ENCODE data around the gene CEL. TPM values are rescaled to one million over a fixed set of nuclear protein-coding genes. Genes with fewer than 3 reads are reported as not detected.

CEL gene
- total RNA-seq, 4 donors from 2014 or later: 0.27 to 0.46 (median 0.33) TPM; not detected in 1

DNA sequence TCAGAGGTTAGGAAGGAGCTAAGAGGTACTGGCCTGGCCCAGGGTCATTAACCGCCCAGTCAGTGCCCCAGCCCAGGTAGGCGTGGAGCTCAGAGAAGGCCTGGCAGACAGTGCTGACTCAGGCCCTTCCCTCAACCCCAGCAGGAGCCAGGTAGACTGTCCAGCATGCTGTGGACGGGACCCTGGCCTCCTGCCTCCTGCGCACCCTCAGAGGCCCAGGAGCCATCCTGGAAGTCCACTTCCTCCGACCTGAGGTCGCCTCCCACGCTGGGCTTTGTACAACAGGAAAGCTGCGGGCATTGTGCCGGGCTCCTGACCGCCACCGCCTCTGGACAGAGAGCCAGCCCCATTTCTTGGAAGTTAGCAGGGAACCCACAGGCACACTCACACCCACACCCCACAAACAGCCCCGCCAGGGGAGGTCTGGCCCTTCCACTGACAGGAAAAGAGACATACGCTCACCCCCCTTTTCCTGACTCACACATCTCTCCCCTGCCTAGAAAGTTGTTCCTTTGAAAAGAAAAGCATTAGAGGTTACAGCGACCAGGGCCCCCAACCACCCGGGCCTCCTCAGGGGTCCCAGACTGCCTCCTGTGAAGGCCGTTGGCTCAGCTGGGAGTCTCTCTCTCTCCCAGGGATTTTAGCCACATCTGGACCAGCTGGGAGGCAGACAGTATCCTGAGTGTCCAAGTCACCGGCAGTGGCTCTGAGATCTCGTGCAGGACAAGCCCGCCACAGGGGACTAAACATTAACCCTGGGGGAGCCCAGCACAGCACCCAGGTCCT is 51.6 kb downstream of the CEL start:
- Histone ChIP-seq H3K27ac (peak overlapping the region; percentile 55 to 78 (median 59)), H3K27me3 (no peaks in the 10 kb centered on the region), H3K4me3 (replicated peaks in 1 of 3) (no peak overlapping the region), H3K9me3 (no peaks in the 10 kb centered on the region), H3K36me3 (peaks cover 11 to 22% of the 10 kb centered on the region in 2 donors), H3K4me1 (peaks cover 46 to 64% of the 10 kb centered on the region in 2 donors)
- DNase-seq: no peak
- intact Hi-C loops (cut with DNase I): no loop called here
- TF ChIP-seq POLR2A (IDR thresholded peaks at IDR 0.05) (no peak), CTCF (IDR thresholded peaks at IDR 0.05) (no peak)
- 50 to 64% methylated on average over 7 to 19 of the region's 19 CpGs for WGBS, 2 donors

GRCh38 chr9:133113949-133114885 is 52.4 kb downstream of the CEL start:
- H3K4me3 ChIP-seq (replicated peaks in 1 of 3): no peak overlapping the region
- WGBS, 2 donors: 36 to 74% methylated on average over 7 of the region's 20 CpGs

DNA sequence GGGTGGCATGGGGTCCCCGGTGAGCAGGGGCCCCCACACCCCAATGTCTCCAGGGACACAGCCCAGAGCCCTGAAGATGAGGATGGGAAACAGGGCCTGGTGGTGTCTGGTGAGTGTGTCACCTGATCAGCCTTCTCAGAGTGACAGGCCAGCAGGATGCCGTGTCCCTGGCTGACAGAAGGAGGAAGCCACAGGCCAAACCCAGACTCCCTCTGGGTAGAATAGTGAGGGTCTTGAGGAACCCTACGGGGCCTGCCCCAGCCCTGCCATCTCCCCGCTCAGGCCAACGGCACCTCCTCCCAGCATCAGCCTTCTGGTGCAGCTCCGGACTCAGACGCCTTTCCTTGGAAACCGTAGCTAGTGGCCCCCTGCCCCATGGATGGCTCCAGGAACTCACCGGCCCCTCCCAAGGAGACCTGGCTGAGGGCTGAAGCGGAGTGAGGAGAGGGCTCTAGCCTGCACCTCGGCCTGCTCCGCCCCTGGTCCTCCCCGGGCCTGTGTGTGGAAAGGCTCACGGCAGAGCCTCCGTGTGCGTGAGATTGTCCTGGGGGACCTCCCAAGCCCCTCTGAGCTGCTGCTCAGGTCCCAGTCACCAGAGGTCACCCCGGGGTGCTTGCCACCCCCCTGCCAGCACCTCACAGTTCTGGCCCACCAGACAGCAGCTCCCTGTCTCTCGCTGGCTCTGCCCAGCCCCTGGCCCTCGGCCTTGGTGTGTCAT is 53.3 kb downstream of the CEL start:
- Histone ChIP-seq H3K27ac (peak overlapping the region; percentile 49 to 78 (median 55)), H3K9me3 (no peaks in the 10 kb centered on the region), H3K27me3 (no peaks in the 10 kb centered on the region), H3K36me3 (peaks cover 4 to 5% of the 10 kb centered on the region in 2 donors), H3K4me3 (replicated peaks in 1 of 3) (no peak overlapping the region), H3K4me1 (peaks cover 62 to 81% of the 10 kb centered on the region in 2 donors)
- WGBS, 2 donors: 87 to 91% methylated on average over 6 to 7 of the region's 19 CpGs
- DNase-seq: no peak
- intact Hi-C loops (cut with DNase I): no loop called here
- no peak for TF ChIP-seq CTCF (IDR thresholded peaks at IDR 0.05)
- TF ChIP-seq POLR2A (IDR thresholded peaks at IDR 0.05): no peak

More at GRCh38 chr9:133113949-133114885, 52.4 kb downstream of the CEL start:
- intact Hi-C loops (cut with DNase I): no loop called here
- no peak for TF ChIP-seq POLR2A (IDR thresholded peaks at IDR 0.05)
- no peak for TF ChIP-seq CTCF (IDR thresholded peaks at IDR 0.05)
- H3K9me3 ChIP-seq: no peaks in the 10 kb centered on the region
- H3K36me3 ChIP-seq: peaks cover 10 to 14% of the 10 kb centered on the region in 2 donors
- H3K4me1 ChIP-seq: peaks cover 53 to 72% of the 10 kb centered on the region in 2 donors
- no peaks in the 10 kb centered on the region for H3K27me3 ChIP-seq
- peak overlapping the region; percentile 55 to 78 (median 59) for H3K27ac ChIP-seq
- DNase-seq: peak; percentile 62 to 71

GRCh38 chr9:133115604-133116345 is 54.0 kb downstream of the CEL start:
- intact Hi-C loops (cut with DNase I): no loop called here
- H3K4me3 ChIP-seq (replicated peaks in 1 of 3): no peak overlapping the region
- H3K27me3 ChIP-seq: no peaks in the 10 kb centered on the region
- no peaks in the 10 kb centered on the region for H3K36me3 ChIP-seq
- no peak for TF ChIP-seq POLR2A (IDR thresholded peaks at IDR 0.05)
- no peak for TF ChIP-seq CTCF (IDR thresholded peaks at IDR 0.05)
- H3K9me3 ChIP-seq: no peaks in the 10 kb centered on the region
- 84 to 96% methylated on average over 13 to 27 of the region's 32 CpGs for WGBS, 2 donors
- H3K4me1 ChIP-seq: peaks cover 69 to 87% of the 10 kb centered on the region in 2 donors
- H3K27ac ChIP-seq: peak overlapping the region in 1 of 3 donors; percentile 78
- DNase-seq: peak in 1 of 2 donors; percentile 2
